ENCODE results near the gene BDP1. TPM values are rescaled to one million over a fixed set of nuclear protein-coding genes. Genes with fewer than 3 reads are reported as not detected.

Gene BDP1
- polyA plus RNA-seq, 2 of the 4 experiments (the other 2 are of a cell fraction), result 8.6 to 27.2 TPM

GRCh38 chr5:71600783-71601182 lies 145.3 kb downstream of the BDP1 start:
- Histone ChIP-seq H3K9me3 (no peaks in the 10 kb centered on the region), H3K4me2 (peak overlapping the region; percentile 49), H3K4me1 (peaks cover 29% of the 10 kb centered on the region), H3K27ac (peak overlapping the region; percentile 31 to 71; a peak in 5 of 6 replicates), H3K4me3 (no peak overlapping the region)
- FAIRE-seq (no peak), DNase-seq (ENCODE audit: low read depth in 1 of 2, low spot score in 1 of 2) (no peak), ATAC-seq (peak in 1 of 2 experiments; percentile 10; a peak in 3 of 6 replicates)
- 100% methylated on average over 1 of the region's 1 CpG for WGBS (ENCODE audit: missing lambda C conversion rate)
- ChIA-PET POLR2A (interaction anchor here (2.1 kb wide), 1 partner anchor 13 kb away, joined by 10 read pairs; the partner anchor contains the start of gene MCCC2), CTCF (interaction anchor here (0.6 to 2.1 kb wide), 14 partner anchors 10 to 189 kb away, joined by 3 to 28 read pairs (median 4); partner anchors contain the start of gene MCCC2)
- no peak for TF ChIP-seq HES2 (IDR thresholded peaks at IDR 0.05)
- no peak for TF ChIP-seq BHLHE40 (IDR thresholded peaks at IDR 0.05; ENCODE audit: low read depth, low read length)
- TF ChIP-seq MAFK (IDR thresholded peaks at IDR 0.05; ENCODE audit: partially characterized antibody), result no peak
- no peak for TF ChIP-seq USF2 (IDR thresholded peaks at IDR 0.05)
- TF ChIP-seq CTCF (IDR thresholded peaks at IDR 0.05), result no peak
- TF ChIP-seq ELK1 (IDR thresholded peaks at IDR 0.05; ENCODE audit: low read depth, low read length), result no peak
- TF ChIP-seq FOSL2 (IDR thresholded peaks at IDR 0.05), result no peak
- no peak for TF ChIP-seq FOSL2 (CRISPR knock-in tag; IDR thresholded peaks at IDR 0.05)
- TF ChIP-seq CHD2 (IDR thresholded peaks at IDR 0.05; ENCODE audit: low read length, partially characterized antibody), result no peak
- TF ChIP-seq RFX5 (IDR thresholded peaks at IDR 0.05), result no peak
- no peak for TF ChIP-seq MYC (IDR thresholded peaks at IDR 0.05; ENCODE audit: borderline replicate concordance, low read length)
- TF ChIP-seq RCOR1 (IDR thresholded peaks at IDR 0.05; ENCODE audit: low read depth, low read length), result no peak
- no peak for TF ChIP-seq CHD4 (IDR thresholded peaks at IDR 0.05; ENCODE audit: borderline replicate concordance)

GRCh38 chr5:71601222-71602026 lies 146.0 kb downstream of the BDP1 start:
- Histone ChIP-seq H3K9me3 (no peaks in the 10 kb centered on the region), H3K4me2 (peak overlapping the region; percentile 49), H3K4me3 (no peak overlapping the region), H3K27ac (peak overlapping the region; percentile 31 to 71; a peak in 5 of 6 replicates), H3K4me1 (peaks cover 29% of the 10 kb centered on the region)
- WGBS (ENCODE audit: missing lambda C conversion rate), result 18% methylated on average over 6 of the region's 6 CpGs
- peak; percentile 98 for ATAC-seq
- CTCF ChIA-PET, result interaction anchor here (0.6 to 2.1 kb wide), 18 partner anchors 9 to 188 kb away, joined by 3 to 28 read pairs (median 4); partner anchors contain the start of gene MCCC2
- FAIRE-seq, result no peak
- POLR2A ChIA-PET, result interaction anchor here (2.1 kb wide), 1 partner anchor 14 kb away, joined by 10 read pairs; the partner anchor contains the start of gene MCCC2
- peak; percentile 75 to 80 for DNase-seq (ENCODE audit: low read depth in 1 of 2, low spot score in 1 of 2)
- TF ChIP-seq HES2 (IDR thresholded peaks at IDR 0.05), result no peak
- TF ChIP-seq KDM5A (IDR thresholded peaks at IDR 0.05), result no peak
- peak; percentile 89 for TF ChIP-seq JUNB (IDR thresholded peaks at IDR 0.05)
- peak in 1 of 2 experiments; percentile 37; a peak in 1 of 4 replicates for TF ChIP-seq CEBPB (IDR thresholded peaks at IDR 0.05)
- TF ChIP-seq KDM1A (IDR thresholded peaks at IDR 0.05; ENCODE audit: low read depth), result no peak
- no peak for TF ChIP-seq FOXS1 (CRISPR knock-in tag; IDR thresholded peaks at IDR 0.05)
- no peak for TF ChIP-seq ZC3H11A (IDR thresholded peaks at IDR 0.05)
- TF ChIP-seq GATA3 (IDR thresholded peaks at IDR 0.05; ENCODE audit: borderline replicate concordance), result peak; percentile 40; the same call in 1 of the 2 replicates
- TF ChIP-seq BHLHE40 (IDR thresholded peaks at IDR 0.05; ENCODE audit: low read depth, low read length), result no peak
- TF ChIP-seq CTCF (IDR thresholded peaks at IDR 0.05), result peak; percentile 69
- no peak for TF ChIP-seq REST (IDR thresholded peaks at IDR 0.05)
- TF ChIP-seq FOSL2 (IDR thresholded peaks at IDR 0.05), result peak; percentile 83
- TF ChIP-seq FOSL2 (CRISPR knock-in tag; IDR thresholded peaks at IDR 0.05), result peak; percentile 84
- TF ChIP-seq PBX3 (IDR thresholded peaks at IDR 0.05), result 0 out of 2 replicates have a peak, but pooled peaks have one; percentile 34

All from A549 (cell line).